Measurements from ENCODE around the gene OR6N2. TPM values are rescaled to one million over a fixed set of nuclear protein-coding genes. Genes with fewer than 3 reads are reported as not detected.

The OR6N2 gene
- total and polyA plus RNA-seq, 9 of the 15 experiments (the other 6 are each of a cell fraction or from before 2014, with no cell fraction given), result not detected

GRCh38 chr1:158818560-158818959 is 37.6 kb upstream of the OR6N2 start (continued):
- TF ChIP-seq ID3 (CRISPR knock-in tag; IDR thresholded peaks at IDR 0.05) (no peak), ID3 (tag; IDR thresholded peaks at IDR 0.05) (peak; percentile 32), MTA3 (IDR thresholded peaks at IDR 0.05; ENCODE audit: borderline replicate concordance) (0 out of 2 replicates have a peak, but pooled peaks have one; percentile 19), ZNF639 (CRISPR knock-in tag; conservative IDR thresholded peaks at IDR 0.05 in 1 of 2, IDR thresholded peaks at IDR 0.05 in 1 of 2) (peak in 1 of 2 experiments; percentile 76; a peak in 2 of 4 replicates), DDX20 (tag; IDR thresholded peaks at IDR 0.05; ENCODE audit: low read depth) (0 out of 2 replicates have a peak, but pooled peaks have one; percentile 47)

- Histone ChIP-seq H3K4me1 (replicated peaks in 1 of 2; ENCODE audit: control insufficient read depth in 2 of 2, insufficient read depth in 2 of 2, low read length in 2 of 2) (peaks cover 0 to 26% of the 10 kb centered on the region in 2 experiments; a peak in 3 of 5 replicates), H3K79me2 (ENCODE audit: control insufficient read depth, insufficient read depth, low read length) (no peaks in the 10 kb centered on the region), H3K4me3 (no peak overlapping the region), H3K27ac (ENCODE audit: extremely low read depth, low read depth, low read length) (no peak overlapping the region), H3K9ac (ENCODE audit: insufficient read depth in 1 of 2, low read depth in 2 of 2, low read length in 2 of 2) (no peak overlapping the region), H2AFZ (ENCODE audit: low read depth, low read length) (no peak overlapping the region), H3K36me3 (ENCODE audit: control insufficient read depth, insufficient read depth, low read length) (no peaks in the 10 kb centered on the region), H4K20me1 (replicated peaks; ENCODE audit: control insufficient read depth, insufficient read depth, low read length) (no peaks in the 10 kb centered on the region), H3K9me1 (ENCODE audit: control insufficient read depth, insufficient read depth, low read length) (no peaks in the 10 kb centered on the region), H3K9me3 (replicated peaks; ENCODE audit: control insufficient read depth, insufficient read depth, low read depth, low read length) (no peaks in the 10 kb centered on the region), H3K27me3 (ENCODE audit: control insufficient read depth in 2 of 2, insufficient read depth in 2 of 2, low read length in 2 of 2) (no peaks in the 10 kb centered on the region), H3K4me2 (ENCODE audit: insufficient read depth, low read length) (no peak overlapping the region)
- POLR2A ChIA-PET, result no interaction called here
- whole genome bisulfite sequencing (ENCODE audit: insufficient coverage, low coverage, missing lambda C conversion rate), result 0% methylated on average over 1 of the region's 1 CpG
- ATAC-seq (no peak), FAIRE-seq (no peak), DNase-seq (ENCODE audit: extremely low read depth in 1 of 4, low spot score in 3 of 4) (peak in 1 of 4 experiments; percentile 18)
- in situ Hi-C loops (cut with MboI), result no loop called here
- intact Hi-C loops (cut with micrococcal nuclease), result loop anchor here (5.0 to 10.0 kb wide), 2 partner anchors 128 to 260 kb away; partner anchors contain the start of genes AIM2 and SPTA1
- CTCF ChIA-PET (ENCODE audit: low intra/inter-chr PET ratio), result no interaction called here
- no TSS peak for BruUV-seq (replicated peaks)
- TF ChIP-seq TCF15 (CRISPR knock-in tag; IDR thresholded peaks at IDR 0.05), result no peak
- TF ChIP-seq ZNF655 (CRISPR knock-in tag; IDR thresholded peaks at IDR 0.05), result no peak
- peak; percentile 75 for TF ChIP-seq FOSL1 (tag; conservative IDR thresholded peaks at IDR 0.05)
- TF ChIP-seq FOXJ2 (tag; IDR thresholded peaks at IDR 0.05), result no peak
- TF ChIP-seq NKRF (IDR thresholded peaks at IDR 0.05; ENCODE audit: borderline replicate concordance), result no peak
- TF ChIP-seq NCOR1 (IDR thresholded peaks at IDR 0.05), result no peak
- TF ChIP-seq CREM (IDR thresholded peaks at IDR 0.05; ENCODE audit: low read depth), result no peak
- no peak for TF ChIP-seq E2F3 (CRISPR knock-in tag; IDR thresholded peaks at IDR 0.05)
- TF ChIP-seq ZNF217 (CRISPR knock-in tag; IDR thresholded peaks at IDR 0.05), result no peak
- 0 out of 2 replicates have a peak, but pooled peaks have one; percentile 32 for TF ChIP-seq DPF2 (IDR thresholded peaks at IDR 0.05)
- no peak for TF ChIP-seq FUS (optimal IDR thresholded peaks at IDR 0.05; ENCODE audit: low read depth, low read length)
Measured at GRCh38 chr1:158814970-158815369, 34.0 kb upstream of the OR6N2 start.

All from K562 (cell line).